Stimulated activated CD8-positive, alpha-beta memory T cell treated with anti-CD3 and anti-CD28 coated beads, Interleukin-12 subunit alpha, Interleukin-12 subunit beta, amount 100 ng/mL, for 1 hour (primary cell): ENCODE data around the gene SRRM4.

Experiments
- DNase-seq: peaks from one replicate; pipeline ENCODE4 v3.0.0-alpha.2; 2020; ENCODE audit warnings: low read depth

SRRM4 gene

GRCh38 chr12:119168721-119169120, 187.4 kb downstream of the SRRM4 start:
- no peak for DNase-seq

DNA sequence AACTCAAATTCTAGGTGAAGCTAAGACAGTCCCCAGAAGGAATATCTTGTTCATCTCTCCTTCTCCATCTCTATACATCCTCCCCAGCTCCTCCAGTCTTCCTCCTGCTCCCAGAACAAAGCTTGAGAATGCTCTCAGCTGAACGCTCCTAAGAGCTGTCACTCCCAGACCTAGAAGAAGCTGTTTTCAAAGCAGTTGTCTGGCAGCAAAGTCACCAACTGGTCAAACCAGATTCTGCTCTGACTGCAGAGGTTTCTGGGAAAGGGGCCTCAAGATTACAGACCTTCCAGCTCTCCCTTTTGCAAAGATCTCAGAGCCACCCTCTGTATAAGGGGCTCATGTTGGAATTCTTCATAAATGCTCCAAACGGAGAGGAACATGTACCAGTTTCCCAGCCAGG, 187.8 kb downstream of the SRRM4 start:
- no peak for DNase-seq

GRCh38 chr12:119171291-119171690, 189.9 kb downstream of the SRRM4 start:
- DNase-seq = no peak

DNA sequence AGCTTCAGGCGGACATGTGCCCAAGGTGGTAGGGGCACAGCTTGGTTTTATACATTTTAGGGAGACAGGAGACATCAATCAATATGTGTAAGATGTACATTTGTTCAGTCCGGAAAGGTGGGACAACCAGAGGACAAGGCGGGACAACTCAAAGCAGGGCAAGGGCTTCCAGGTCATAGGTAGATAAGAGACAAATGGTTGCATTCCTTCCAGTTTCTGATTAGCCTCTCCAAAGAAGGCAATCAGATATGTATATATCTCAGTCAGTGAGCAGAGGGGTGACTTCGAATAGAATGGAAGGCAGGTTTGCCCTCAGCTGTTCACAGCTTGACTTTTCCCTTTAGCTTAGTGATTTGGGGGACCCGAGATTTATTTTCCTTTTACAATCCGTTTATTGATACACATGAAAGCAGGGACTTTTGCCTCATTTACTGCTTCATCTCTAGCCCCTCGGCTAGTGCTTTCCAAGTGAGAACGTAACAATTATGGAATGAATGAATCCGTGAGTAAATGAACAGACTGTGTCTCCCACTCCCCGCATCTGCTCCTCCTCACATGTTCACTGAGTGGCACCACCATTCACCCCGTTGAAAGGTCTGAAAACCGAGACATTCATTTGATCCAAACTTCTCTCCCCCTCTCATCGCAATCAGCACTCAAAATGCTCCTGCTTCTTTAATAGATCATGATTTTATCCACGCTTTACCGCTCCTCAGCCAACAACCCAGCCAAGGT, 190.5 kb downstream of the SRRM4 start:
- DNase-seq = no peak

GRCh38 chr12:119175081-119175480, 193.7 kb downstream of the SRRM4 start:
- no peak for DNase-seq

DNA sequence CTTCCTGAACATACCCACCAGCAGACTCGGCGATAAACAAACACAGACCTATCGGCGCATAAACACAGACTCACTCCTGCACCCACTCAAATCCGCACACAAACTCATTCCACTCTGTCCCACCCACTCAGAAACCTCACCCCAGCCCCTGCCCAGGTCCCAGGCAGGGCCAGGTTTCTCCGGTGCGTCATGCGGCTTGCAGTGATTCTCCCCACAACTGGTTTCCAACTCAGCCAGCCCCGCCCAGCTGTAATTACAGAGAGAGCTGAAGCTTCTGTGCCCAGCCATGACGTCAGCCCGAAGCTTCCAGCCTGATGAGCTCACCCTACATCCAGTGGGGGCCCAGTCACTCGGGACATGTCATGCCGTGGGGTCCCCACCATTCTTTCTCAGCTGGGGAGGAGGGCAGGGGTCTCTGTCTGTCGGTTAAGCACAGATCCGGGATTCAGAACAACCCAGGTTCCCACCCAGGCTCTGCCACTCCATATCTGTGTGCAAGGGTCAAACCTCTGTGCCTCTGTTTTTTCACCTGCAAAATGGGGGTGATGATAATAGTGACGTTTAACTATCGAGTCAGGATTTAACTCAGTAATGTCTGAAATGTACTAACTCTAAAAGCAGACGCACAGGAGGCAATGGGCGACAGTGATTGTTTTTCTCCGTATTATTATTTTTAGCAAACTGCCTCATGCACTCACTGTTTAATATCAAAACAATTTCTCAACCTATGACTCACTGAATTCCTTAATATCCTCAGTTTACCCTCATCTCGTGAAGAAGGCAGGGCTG, 195.1 kb downstream of the SRRM4 start:
- no peak for DNase-seq

GRCh38 chr12:119177056-119177325, 195.7 kb downstream of the SRRM4 start:
- DNase-seq = no peak

- no peak for DNase-seq
These were observed 196.5 kb downstream of the SRRM4 start for GRCh38 chr12:119177724-119178380.

GRCh38 chr12:119178544-119179334, 197.4 kb downstream of the SRRM4 start, which contains the start of gene HSPB8:
Gene HSPB8 (plus strand): TSS chr12:119178931. CDS start chr12:119179313, 382 bp downstream.
- DNase-seq = no peak

GRCh38 chr12:119179335-119180021, 198.1 kb downstream of the SRRM4 start:
- no peak for DNase-seq

DNA sequence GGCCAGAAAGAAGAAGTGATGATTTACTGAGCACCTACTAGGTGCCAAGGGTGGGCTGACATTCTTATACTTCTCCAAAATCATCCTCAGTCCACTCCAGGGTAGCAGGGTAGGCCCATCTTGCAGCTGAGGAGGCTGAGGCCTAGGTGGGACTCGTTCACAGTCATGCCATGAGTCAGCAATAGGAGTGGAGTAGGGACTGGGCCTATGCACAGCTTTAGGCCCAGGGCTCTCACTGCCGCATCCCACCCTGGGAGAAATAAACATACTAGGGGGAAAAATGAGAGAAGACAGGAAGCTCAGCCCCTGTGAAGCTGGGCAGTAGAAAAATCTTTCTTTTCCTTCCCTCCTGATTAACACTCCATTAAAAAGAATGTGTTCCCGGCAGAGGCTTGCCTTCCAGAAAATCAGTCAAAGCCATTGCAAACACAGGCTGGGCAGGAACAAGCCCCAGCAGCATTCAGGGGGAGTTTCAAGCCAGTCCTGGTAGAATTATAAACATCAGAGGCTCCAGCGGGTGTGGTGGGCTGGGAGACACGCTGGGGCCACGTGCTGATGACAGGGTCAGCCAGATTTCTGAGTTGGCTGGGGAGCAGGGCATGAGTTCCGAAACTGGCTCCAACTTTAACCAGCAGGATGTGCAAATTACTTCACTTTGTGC, 199.2 kb downstream of the SRRM4 start:
- DNase-seq = no peak

- DNase-seq = no peak
These were observed 199.9 kb downstream of the SRRM4 start for GRCh38 chr12:119181202-119181601.

- DNase-seq = no peak
These were observed 200.6 kb downstream of the SRRM4 start for GRCh38 chr12:119181944-119182343.

DNA sequence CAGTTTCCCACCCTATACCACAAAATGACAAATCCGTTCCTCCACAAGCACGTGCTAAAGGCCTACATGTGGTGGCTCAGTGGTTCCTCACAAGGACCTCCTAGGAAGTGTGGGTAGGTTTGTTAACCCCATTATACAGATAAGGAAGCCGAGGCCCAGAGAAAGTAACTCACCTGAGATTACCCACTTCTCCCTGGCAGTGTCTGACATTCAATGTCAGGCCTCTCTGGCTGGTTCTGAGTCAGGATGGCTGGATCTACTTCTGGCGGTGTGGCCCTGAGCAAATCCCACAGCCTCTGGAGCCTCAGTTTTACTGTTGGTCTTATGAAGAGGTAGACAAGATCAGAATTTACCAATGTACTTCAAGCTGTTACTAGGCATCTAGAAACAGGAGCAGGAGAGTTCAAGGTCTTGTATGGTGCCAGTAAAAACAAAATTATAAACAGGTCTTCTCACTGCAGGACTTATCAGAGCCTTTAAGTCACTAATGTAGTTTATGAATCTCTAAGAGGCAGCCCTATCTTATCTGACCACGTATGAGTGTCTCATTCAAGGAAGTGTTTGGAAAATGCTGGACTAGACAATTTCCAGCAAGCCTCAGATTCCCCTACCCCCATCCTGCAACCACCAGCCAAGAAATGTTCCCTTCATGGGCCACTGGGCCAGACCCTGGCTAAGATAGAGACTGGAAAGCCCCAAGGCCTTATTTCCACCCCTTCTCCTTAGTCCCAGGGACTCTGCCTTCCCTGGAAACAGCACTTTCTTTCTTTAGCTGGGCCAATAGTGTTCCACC, 201.6 kb downstream of the SRRM4 start:
- DNase-seq = no peak

DNA sequence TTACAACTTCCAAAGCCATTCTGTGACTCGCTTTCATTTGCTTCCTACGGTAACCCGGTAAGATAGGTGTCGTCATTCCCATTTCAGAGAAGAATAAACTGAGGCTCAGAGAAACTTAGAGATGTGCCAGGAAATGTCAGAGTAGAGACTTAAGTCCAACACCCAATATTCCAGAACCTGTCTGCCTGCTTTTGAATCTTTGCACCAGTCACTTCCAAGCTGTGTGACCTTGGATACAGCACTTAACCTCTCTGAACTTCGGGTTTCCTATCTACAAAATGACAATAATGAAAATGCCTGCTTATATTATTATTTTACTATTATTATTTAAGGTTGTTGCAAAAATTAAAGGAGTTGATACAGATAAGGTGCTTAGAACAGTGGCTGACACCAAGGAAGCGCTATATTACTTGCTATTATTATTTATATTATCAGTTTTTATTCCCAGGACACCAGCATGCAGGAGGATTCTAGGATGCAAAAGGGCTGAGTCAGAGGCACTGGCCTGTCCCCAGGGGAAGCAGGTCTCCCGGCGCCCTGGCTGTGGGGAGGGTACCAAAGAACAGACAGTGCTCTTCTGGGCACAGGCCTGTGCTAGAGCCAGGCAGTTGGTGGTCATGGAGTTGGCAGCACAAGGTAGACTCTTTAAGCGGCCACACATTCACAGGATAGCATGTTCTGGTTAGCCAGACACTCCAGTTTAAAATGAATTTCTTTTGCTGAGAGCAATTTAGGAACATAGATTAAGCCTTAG, 202.8 kb downstream of the SRRM4 start:
- DNase-seq = no peak

DNA sequence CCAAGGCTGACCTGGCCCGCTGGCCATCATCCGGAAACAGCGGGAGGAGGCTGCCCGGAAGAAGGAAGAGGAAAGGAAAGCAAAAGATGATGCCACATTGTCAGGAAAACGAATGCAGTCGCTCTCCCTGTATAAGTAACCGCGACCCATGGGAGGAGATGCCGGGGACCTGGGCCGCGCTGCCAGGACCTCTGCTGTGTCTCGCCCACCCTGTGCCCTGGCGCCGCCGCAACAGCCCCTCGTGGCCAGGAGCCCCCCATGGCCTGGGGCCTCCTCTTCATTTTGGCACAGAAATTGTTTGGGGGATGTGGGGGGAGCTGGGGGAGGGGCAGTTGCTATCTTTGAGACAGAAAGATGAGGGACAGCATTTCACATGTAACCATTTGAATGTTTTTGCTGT, 213.9 kb downstream of the SRRM4 start:
- no peak for DNase-seq

DNA sequence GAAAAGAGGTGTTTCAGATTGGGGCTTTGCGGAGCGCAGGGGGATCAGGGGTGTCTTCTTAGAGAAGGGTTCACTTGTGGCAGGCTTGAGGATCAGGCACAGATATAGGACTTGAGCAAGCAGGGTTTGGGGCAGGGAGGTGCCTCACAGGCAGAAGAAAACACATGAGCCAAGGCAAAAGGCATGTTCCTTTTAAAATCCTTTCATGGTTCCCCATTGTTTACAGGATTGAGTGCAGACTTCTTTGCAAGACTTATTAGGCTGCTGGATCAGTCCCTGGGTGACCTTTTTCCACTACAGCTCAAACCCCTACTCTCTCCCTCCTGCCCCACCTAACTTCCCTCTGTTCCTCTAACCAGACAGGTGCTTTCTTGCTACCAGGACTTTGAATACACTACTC, 217.1 kb downstream of the SRRM4 start:
- DNase-seq = no peak

- no peak for DNase-seq
These were observed 219.3 kb downstream of the SRRM4 start for GRCh38 chr12:119200601-119201000.

GRCh38 chr12:119201789-119202543, 220.6 kb downstream of the SRRM4 start:
- no peak for DNase-seq
